ENCODE results near the gene MBD3L1. TPM values are rescaled to one million over a fixed set of nuclear protein-coding genes. Genes with fewer than 3 reads are reported as not detected.

MBD3L1 gene
- total RNA-seq, 1 experiment from 2014 or later: not detected

DNA sequence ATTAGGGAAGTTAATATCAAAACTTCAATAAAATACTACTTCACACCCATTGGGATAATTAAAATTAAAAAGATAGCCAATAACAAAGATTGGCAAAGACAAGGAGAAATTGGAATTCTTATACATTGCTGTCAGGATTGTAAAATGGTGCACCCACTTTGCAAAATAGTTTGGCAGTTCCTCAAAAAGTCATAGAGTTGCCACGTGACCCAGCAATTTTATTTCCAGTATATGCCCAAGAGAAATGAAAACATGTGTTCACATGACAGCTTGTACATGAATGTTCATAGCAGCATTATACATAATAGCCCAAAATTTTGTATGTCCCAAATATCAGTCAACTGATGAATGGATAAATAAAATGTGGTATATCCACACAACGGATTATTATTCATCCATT is 3.3 kb downstream of the MBD3L1 start:
- in situ Hi-C loops (cut with HindIII; ENCODE audit: low pct_unique_long_range_greater_than_20kb, low sequenced_read_pairs) (no loop called here), intact Hi-C loops (cut with micrococcal nuclease; ENCODE audit: unreplicated experiment) (no loop called here)
- TF ChIP-seq REST (IDR thresholded peaks at IDR 0.05; ENCODE audit: insufficient read depth in 1 of 2, low read depth in 2 of 2, low read length in 1 of 2) (no peak), POLR2AphosphoS5 (IDR thresholded peaks at IDR 0.05; ENCODE audit: low read depth, low read length) (no peak), TCF7L2 (IDR thresholded peaks at IDR 0.05; ENCODE audit: low read depth, low read length) (no peak), CTCF (IDR thresholded peaks at IDR 0.05) (no peak), SIN3A (IDR thresholded peaks at IDR 0.05; ENCODE audit: borderline replicate concordance, insufficient read depth, low read depth, low read length) (no peak)
- H3K9me3 ChIP-seq (ENCODE audit: control insufficient read depth, insufficient read depth, low read depth, low read length): no peaks in the 10 kb centered on the region
- H3K4me1 ChIP-seq (ENCODE audit: control insufficient read depth, insufficient read depth, low read length): no peaks in the 10 kb centered on the region; the same call in 1 of the 2 replicates
- ChIA-PET CTCF (no interaction called here), POLR2A (no interaction called here)
- no peaks in the 10 kb centered on the region; the same call in 1 of the 2 replicates for H3K36me3 ChIP-seq (ENCODE audit: control insufficient read depth, insufficient read depth, low read length)
- DNase-seq (ENCODE audit: low read depth, low spot score): no peak
- no peak for ATAC-seq
- BruUV-seq (replicated peaks): no TSS peak
- H3K27me3 ChIP-seq (ENCODE audit: control insufficient read depth, insufficient read depth, low read length): no peaks in the 10 kb centered on the region
- no peak overlapping the region for H3K27ac ChIP-seq (ENCODE audit: low read length)
- H3K4me3 ChIP-seq (ENCODE audit: low read depth in 2 of 2, low read length in 2 of 2): no peak overlapping the region

DNA sequence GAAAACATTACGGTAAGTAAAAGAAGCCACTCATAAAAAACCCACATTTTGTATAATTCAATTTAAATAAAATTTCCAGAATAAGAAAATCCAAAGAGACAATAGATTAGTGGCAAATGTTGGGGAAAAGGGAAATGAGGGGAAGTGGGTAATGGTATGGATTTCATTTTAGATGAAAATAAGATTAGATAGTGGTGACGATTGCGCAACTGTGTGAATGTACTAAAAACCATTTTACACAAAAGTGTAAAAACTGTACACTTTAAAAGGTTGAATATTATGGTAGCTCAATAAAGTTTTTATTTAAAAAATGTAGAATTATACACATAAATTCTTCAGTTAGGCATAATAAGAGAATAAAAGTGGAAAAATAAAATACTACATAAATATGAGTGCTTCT is 3.7 kb downstream of the MBD3L1 start:
- no peak for TF ChIP-seq REST (IDR thresholded peaks at IDR 0.05; ENCODE audit: insufficient read depth in 1 of 2, low read depth in 2 of 2, low read length in 1 of 2)
- no peak for TF ChIP-seq TCF7L2 (IDR thresholded peaks at IDR 0.05; ENCODE audit: low read depth, low read length)
- TF ChIP-seq CTCF (IDR thresholded peaks at IDR 0.05): no peak
- TF ChIP-seq POLR2AphosphoS5 (IDR thresholded peaks at IDR 0.05; ENCODE audit: low read depth, low read length): no peak
- no peak for TF ChIP-seq SIN3A (IDR thresholded peaks at IDR 0.05; ENCODE audit: borderline replicate concordance, insufficient read depth, low read depth, low read length)
- DNase-seq (ENCODE audit: low read depth, low spot score) (no peak), ATAC-seq (no peak)
- H3K27ac ChIP-seq (ENCODE audit: low read length): no peak overlapping the region
- intact Hi-C loops (cut with micrococcal nuclease; ENCODE audit: unreplicated experiment): no loop called here
- no peaks in the 10 kb centered on the region for H3K9me3 ChIP-seq (ENCODE audit: control insufficient read depth, insufficient read depth, low read depth, low read length)
- BruUV-seq (replicated peaks): no TSS peak
- no peaks in the 10 kb centered on the region; the same call in 1 of the 2 replicates for H3K4me1 ChIP-seq (ENCODE audit: control insufficient read depth, insufficient read depth, low read length)
- H3K4me3 ChIP-seq (ENCODE audit: low read depth in 2 of 2, low read length in 2 of 2): no peak overlapping the region
- H3K27me3 ChIP-seq (ENCODE audit: control insufficient read depth, insufficient read depth, low read length): no peaks in the 10 kb centered on the region
- in situ Hi-C loops (cut with HindIII; ENCODE audit: low pct_unique_long_range_greater_than_20kb, low sequenced_read_pairs): no loop called here
- no peaks in the 10 kb centered on the region; the same call in 1 of the 2 replicates for H3K36me3 ChIP-seq (ENCODE audit: control insufficient read depth, insufficient read depth, low read length)
- POLR2A ChIA-PET: no interaction called here
- CTCF ChIA-PET: no interaction called here
